GM12878 (cell line): Measurements from ENCODE around the gene LCE1F. TPM values are rescaled to one million over a fixed set of nuclear protein-coding genes. Genes with fewer than 3 reads are reported as not detected.

Source experiments
- BHLHE40 ChIP-seq, 2 experiments: fragments of 450-650 bp in 1 of 2; IDR thresholded peaks; 2 replicates each; pipeline ENCODE4 v1.6.1; 2011 to 2017; ENCODE audit warnings: low read depth in 2 of 2, borderline replicate concordance in 1 of 2, improper control_type of control experiment in 1 of 2, low read length in 1 of 2, mild to moderate bottlenecking in 1 of 2
- CHD4 ChIP-seq: fragments of 200-600 bp; sonication (generic); IDR thresholded peaks from 2 replicates; pipeline ENCODE4 v1.6.1; 2016; ENCODE audit warnings: mild to moderate bottlenecking
- ETV6 ChIP-seq, 2 experiments: fragments of 450-650 bp in 1 of 2; IDR thresholded peaks in 1 of 2; conservative IDR thresholded peaks in 1 of 2; 2 replicates each; pipeline ENCODE4 v1.6.1; 2014; ENCODE audit warnings: antibody characterized with exemption in 1 of 2, borderline replicate concordance in 1 of 2, low read depth in 1 of 2, mild to moderate bottlenecking in 1 of 2, moderate library complexity in 1 of 2
- KLF5 ChIP-seq: fragments of 450-650 bp; IDR thresholded peaks from 2 replicates; pipeline ENCODE4 v1.6.1; 2014; ENCODE audit warnings: mild to moderate bottlenecking; ENCODE audit not compliant: partially characterized antibody
- MTA2 ChIP-seq: fragments of 450-650 bp; IDR thresholded peaks from 2 replicates; pipeline ENCODE4 v1.6.1; 2016; ENCODE audit warnings: low read depth, mild to moderate bottlenecking, moderate library complexity
- PAX8 ChIP-seq: fragments of 450-650 bp; IDR thresholded peaks from 2 replicates; pipeline ENCODE4 v1.6.1; 2017; ENCODE audit warnings: mild to moderate bottlenecking, moderate library complexity
- ZNF24 ChIP-seq: fragments of 450-650 bp; IDR thresholded peaks from 2 replicates; pipeline ENCODE4 v1.6.1; 2017; ENCODE audit warnings: antibody characterized with exemption, mild to moderate bottlenecking
- polyA plus RNA-seq, 11 experiments: library from polyadenylated mRNA; depleted of rRNA in 4 of 11; unstranded in 6 of 11; stranded (reverse) in 5 of 11; fragments of >200 nt; fragmentation: Nextera tagmentation in 4 of 11; fragmentation: Illumina TruSeq in 1 of 11; extraction: Ambion mirVana in 4 of 11; extraction: Trizol in 1 of 11; gene quantifications; 1 replicate in 1 of 11; 2 replicates in 10 of 11; pipeline versions ENCODE4 v1.2.1 to v1.2.3, GENCODE V29; 2011 to 2016; ENCODE audit warnings: inconsistent platforms in 2 of 11, missing spikeins in 2 of 11, low read depth in 1 of 11
- total RNA-seq, 4 experiments: library from RNA; depleted of rRNA in 3 of 4; stranded (reverse); fragments of >200 nt in 3 of 4; fragmentation: Illumina TruSeq in 1 of 4; extraction: Trizol in 1 of 4; gene quantifications; 2 replicates each; pipeline versions ENCODE4 v1.2.1 to v1.2.3, GENCODE V29; 2013 to 2021
- TF ChIP-seq, protein P1 (sequence below): fragments of 150-350 bp; IDR thresholded peaks from 2 replicates; pipeline ENCODE4 v1.6.1; 2016; ENCODE audit warnings: low read depth, low read length
- TF ChIP-seq, protein P2 (sequence below): fragments of 450-650 bp; IDR thresholded peaks from 2 replicates; pipeline ENCODE4 v1.6.1; 2017; ENCODE audit warnings: borderline replicate concordance
- TF ChIP-seq, protein P3 (sequence below): fragments of 450-650 bp; conservative IDR thresholded peaks from 2 replicates; pipeline ENCODE4 v1.6.1; 2017; ENCODE audit warnings: mild to moderate bottlenecking, moderate library complexity

LCE1F gene
- total and polyA plus RNA-seq, 10 of the 15 experiments (the other 5 are each of a cell fraction or from before 2014, with no cell fraction given) = 0.72 to 0.96 TPM; not detected in 8

DNA sequence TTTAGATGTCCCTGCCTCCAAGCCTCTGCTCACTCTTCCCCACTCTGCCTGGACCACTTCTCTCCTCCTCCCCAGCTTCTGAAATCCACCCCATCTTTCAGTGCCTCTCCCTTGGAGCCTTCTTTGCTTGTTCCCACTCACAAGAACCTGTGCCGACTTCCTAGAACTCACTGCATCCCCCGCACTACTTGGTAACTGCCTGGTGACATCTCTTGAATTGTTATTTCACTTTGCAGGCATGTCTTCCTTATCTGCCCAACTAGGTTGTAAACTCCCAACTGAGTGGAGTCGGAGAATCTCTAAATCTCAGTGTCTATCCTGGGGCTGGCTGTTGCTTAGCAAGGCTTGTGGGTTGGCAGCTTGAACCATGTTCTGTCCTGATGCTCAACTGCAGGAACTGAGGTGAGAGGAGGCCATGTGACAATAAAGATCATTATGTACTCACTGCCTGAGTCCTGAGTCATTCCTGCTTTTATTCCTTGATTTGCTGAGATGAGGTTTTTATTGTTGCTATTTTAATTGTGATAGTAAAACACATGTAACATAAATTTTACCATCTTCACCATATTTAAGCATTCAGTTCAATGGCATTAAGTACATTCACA is 13.2 kb upstream of the LCE1F start (continued):
- TF ChIP-seq, protein P1, sequence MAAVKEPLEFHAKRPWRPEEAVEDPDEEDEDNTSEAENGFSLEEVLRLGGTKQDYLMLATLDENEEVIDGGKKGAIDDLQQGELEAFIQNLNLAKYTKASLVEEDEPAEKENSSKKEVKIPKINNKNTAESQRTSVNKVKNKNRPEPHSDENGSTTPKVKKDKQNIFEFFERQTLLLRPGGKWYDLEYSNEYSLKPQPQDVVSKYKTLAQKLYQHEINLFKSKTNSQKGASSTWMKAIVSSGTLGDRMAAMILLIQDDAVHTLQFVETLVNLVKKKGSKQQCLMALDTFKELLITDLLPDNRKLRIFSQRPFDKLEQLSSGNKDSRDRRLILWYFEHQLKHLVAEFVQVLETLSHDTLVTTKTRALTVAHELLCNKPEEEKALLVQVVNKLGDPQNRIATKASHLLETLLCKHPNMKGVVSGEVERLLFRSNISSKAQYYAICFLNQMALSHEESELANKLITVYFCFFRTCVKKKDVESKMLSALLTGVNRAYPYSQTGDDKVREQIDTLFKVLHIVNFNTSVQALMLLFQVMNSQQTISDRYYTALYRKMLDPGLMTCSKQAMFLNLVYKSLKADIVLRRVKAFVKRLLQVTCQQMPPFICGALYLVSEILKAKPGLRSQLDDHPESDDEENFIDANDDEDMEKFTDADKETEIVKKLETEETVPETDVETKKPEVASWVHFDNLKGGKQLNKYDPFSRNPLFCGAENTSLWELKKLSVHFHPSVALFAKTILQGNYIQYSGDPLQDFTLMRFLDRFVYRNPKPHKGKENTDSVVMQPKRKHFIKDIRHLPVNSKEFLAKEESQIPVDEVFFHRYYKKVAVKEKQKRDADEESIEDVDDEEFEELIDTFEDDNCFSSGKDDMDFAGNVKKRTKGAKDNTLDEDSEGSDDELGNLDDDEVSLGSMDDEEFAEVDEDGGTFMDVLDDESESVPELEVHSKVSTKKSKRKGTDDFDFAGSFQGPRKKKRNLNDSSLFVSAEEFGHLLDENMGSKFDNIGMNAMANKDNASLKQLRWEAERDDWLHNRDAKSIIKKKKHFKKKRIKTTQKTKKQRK = no peak
- TF ChIP-seq MTA2 (no peak), CHD4 (no peak), ZNF24 (no peak), BHLHE40 (IDR thresholded peaks at IDR 0.05; ENCODE audit: borderline replicate concordance in 1 of 2, low read depth in 2 of 2, low read length in 1 of 2) (no peak), PAX8 (no peak), KLF5 (no peak), ETV6 (conservative IDR thresholded peaks at IDR 0.05 in 1 of 2, IDR thresholded peaks at IDR 0.05 in 1 of 2; ENCODE audit: borderline replicate concordance in 1 of 2, low read depth in 1 of 2) (no peak)
- TF ChIP-seq, protein P2, sequence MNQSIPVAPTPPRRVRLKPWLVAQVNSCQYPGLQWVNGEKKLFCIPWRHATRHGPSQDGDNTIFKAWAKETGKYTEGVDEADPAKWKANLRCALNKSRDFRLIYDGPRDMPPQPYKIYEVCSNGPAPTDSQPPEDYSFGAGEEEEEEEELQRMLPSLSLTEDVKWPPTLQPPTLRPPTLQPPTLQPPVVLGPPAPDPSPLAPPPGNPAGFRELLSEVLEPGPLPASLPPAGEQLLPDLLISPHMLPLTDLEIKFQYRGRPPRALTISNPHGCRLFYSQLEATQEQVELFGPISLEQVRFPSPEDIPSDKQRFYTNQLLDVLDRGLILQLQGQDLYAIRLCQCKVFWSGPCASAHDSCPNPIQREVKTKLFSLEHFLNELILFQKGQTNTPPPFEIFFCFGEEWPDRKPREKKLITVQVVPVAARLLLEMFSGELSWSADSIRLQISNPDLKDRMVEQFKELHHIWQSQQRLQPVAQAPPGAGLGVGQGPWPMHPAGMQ = no peak
- TF ChIP-seq, protein P3, sequence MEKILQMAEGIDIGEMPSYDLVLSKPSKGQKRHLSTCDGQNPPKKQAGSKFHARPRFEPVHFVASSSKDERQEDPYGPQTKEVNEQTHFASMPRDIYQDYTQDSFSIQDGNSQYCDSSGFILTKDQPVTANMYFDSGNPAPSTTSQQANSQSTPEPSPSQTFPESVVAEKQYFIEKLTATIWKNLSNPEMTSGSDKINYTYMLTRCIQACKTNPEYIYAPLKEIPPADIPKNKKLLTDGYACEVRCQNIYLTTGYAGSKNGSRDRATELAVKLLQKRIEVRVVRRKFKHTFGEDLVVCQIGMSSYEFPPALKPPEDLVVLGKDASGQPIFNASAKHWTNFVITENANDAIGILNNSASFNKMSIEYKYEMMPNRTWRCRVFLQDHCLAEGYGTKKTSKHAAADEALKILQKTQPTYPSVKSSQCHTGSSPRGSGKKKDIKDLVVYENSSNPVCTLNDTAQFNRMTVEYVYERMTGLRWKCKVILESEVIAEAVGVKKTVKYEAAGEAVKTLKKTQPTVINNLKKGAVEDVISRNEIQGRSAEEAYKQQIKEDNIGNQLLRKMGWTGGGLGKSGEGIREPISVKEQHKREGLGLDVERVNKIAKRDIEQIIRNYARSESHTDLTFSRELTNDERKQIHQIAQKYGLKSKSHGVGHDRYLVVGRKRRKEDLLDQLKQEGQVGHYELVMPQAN = no peak
